ENCODE measurements around the gene MS4A10.

DNA sequence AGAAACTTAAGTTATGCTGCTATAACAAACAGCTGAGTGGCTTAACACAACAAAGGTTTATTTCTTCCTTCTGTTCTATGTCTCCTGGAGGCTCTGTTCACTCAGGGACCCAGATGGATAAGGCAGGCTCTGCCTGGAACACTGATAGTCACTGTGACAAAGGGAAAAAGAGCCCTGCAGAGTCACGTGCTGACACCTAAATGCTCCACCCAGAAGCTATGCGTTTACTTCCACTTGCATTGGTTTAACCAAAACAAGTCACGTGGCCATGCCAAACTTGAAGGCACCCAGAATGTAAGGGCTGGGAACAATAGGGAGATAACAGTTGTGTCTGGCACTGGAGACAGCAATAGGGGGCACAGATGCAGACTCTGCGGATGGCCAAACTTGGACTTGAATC, 31.8 kb upstream of the MS4A10 start:
- TF ChIP-seq, protein P1, sequence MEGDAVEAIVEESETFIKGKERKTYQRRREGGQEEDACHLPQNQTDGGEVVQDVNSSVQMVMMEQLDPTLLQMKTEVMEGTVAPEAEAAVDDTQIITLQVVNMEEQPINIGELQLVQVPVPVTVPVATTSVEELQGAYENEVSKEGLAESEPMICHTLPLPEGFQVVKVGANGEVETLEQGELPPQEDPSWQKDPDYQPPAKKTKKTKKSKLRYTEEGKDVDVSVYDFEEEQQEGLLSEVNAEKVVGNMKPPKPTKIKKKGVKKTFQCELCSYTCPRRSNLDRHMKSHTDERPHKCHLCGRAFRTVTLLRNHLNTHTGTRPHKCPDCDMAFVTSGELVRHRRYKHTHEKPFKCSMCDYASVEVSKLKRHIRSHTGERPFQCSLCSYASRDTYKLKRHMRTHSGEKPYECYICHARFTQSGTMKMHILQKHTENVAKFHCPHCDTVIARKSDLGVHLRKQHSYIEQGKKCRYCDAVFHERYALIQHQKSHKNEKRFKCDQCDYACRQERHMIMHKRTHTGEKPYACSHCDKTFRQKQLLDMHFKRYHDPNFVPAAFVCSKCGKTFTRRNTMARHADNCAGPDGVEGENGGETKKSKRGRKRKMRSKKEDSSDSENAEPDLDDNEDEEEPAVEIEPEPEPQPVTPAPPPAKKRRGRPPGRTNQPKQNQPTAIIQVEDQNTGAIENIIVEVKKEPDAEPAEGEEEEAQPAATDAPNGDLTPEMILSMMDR (conservative IDR thresholded peaks at IDR 0.05; ENCODE audit: low read depth in 2 of 2), result no peak
- no peak for TF ChIP-seq EZH2phosphoT487 (IDR thresholded peaks at IDR 0.05; ENCODE audit: unreplicated experiment)
- TF ChIP-seq CREB1 (CRISPR knock-in tag; IDR thresholded peaks at IDR 0.05; ENCODE audit: low read depth), result no peak
- TF ChIP-seq, protein P2, sequence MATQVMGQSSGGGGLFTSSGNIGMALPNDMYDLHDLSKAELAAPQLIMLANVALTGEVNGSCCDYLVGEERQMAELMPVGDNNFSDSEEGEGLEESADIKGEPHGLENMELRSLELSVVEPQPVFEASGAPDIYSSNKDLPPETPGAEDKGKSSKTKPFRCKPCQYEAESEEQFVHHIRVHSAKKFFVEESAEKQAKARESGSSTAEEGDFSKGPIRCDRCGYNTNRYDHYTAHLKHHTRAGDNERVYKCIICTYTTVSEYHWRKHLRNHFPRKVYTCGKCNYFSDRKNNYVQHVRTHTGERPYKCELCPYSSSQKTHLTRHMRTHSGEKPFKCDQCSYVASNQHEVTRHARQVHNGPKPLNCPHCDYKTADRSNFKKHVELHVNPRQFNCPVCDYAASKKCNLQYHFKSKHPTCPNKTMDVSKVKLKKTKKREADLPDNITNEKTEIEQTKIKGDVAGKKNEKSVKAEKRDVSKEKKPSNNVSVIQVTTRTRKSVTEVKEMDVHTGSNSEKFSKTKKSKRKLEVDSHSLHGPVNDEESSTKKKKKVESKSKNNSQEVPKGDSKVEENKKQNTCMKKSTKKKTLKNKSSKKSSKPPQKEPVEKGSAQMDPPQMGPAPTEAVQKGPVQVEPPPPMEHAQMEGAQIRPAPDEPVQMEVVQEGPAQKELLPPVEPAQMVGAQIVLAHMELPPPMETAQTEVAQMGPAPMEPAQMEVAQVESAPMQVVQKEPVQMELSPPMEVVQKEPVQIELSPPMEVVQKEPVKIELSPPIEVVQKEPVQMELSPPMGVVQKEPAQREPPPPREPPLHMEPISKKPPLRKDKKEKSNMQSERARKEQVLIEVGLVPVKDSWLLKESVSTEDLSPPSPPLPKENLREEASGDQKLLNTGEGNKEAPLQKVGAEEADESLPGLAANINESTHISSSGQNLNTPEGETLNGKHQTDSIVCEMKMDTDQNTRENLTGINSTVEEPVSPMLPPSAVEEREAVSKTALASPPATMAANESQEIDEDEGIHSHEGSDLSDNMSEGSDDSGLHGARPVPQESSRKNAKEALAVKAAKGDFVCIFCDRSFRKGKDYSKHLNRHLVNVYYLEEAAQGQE (IDR thresholded peaks at IDR 0.05; ENCODE audit: unreplicated experiment), result no peak
- TF ChIP-seq ZNF114 (CRISPR knock-in tag; IDR thresholded peaks at IDR 0.05), result no peak
- TF ChIP-seq ZNF331 (CRISPR knock-in tag; IDR thresholded peaks at IDR 0.05; ENCODE audit: low read depth), result no peak
- TF ChIP-seq, protein P3, sequence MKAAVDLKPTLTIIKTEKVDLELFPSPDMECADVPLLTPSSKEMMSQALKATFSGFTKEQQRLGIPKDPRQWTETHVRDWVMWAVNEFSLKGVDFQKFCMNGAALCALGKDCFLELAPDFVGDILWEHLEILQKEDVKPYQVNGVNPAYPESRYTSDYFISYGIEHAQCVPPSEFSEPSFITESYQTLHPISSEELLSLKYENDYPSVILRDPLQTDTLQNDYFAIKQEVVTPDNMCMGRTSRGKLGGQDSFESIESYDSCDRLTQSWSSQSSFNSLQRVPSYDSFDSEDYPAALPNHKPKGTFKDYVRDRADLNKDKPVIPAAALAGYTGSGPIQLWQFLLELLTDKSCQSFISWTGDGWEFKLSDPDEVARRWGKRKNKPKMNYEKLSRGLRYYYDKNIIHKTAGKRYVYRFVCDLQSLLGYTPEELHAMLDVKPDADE (IDR thresholded peaks at IDR 0.05), result no peak
- TF ChIP-seq POLR2AphosphoS5 (IDR thresholded peaks at IDR 0.05; ENCODE audit: low read depth), result no peak
- no peak for TF ChIP-seq EZH2 (IDR thresholded peaks at IDR 0.05; ENCODE audit: low read depth, unreplicated experiment)
- TF ChIP-seq JUNB (IDR thresholded peaks at IDR 0.05; ENCODE audit: unreplicated experiment), result no peak

All from GM23338 (cell line).